Endothelial cell of umbilical vein (primary cell): ENCODE results near the gene DPP10. TPM values are rescaled to one million over a fixed set of nuclear protein-coding genes. Genes with fewer than 3 reads are reported as not detected.

Source experiments
- BruUV-seq: library from RNA; stranded (reverse); fragments of 400-500 nt; replicated peaks from 2 replicates; lab custom pipeline; 2021; lab: Mats Ljungman, UMichigan
- CTCF ChIA-PET: fragments of 300-600, 350-600 bp; sonication (Branson Sonifier 250); formaldehyde crosslinking; loops from one replicate; lab custom pipeline; 2021; ENCODE audit warnings: antibody characterized with exemption, inconsistent platforms; lab: Charles Lee
- POLR2A ChIA-PET: fragments of 300-600, 350-600 bp; sonication (Branson Sonifier 250); formaldehyde crosslinking; loops from one replicate; lab custom pipeline; 2021; ENCODE audit warnings: antibody characterized with exemption, inconsistent platforms; lab: Charles Lee
- DNase-seq: peaks from one replicate; pipeline ENCODE4 v3.0.0-alpha.2; 2011; ENCODE audit warnings: low read depth, low spot score
- FAIRE-seq: peaks from 2 replicates; lab custom pipeline; 2011; peaks lifted over from hg19 to GRCh38; lab: Jason Lieb, UNC
- H2AFZ ChIP-seq: 2 replicates; pipeline ENCODE4 v1.6.0; 2012; ENCODE audit warnings: low read depth, low read length, control low read depth, inconsistent platforms
- H3K27ac ChIP-seq: 2 replicates; pipeline ENCODE4 v1.5.1; 2011; ENCODE audit warnings: low read depth, mild to moderate bottlenecking, control low read depth, low read length, moderate library complexity; ENCODE audit not compliant: insufficient read depth
- H3K27me3 ChIP-seq, 2 experiments: 2 replicates each; pipeline versions ENCODE4 v1.6.0 to v1.6.1; 2011; ENCODE audit warnings: low read length in 2 of 2, mixed read lengths in 1 of 2; ENCODE audit not compliant: control insufficient read depth in 2 of 2, insufficient read depth in 2 of 2
- H3K36me3 ChIP-seq, 2 experiments: 2 replicates in 1 of 2; 3 replicates in 1 of 2; pipeline ENCODE4 v1.5.1; 2011; ENCODE audit warnings: low read length in 2 of 2, mild to moderate bottlenecking in 1 of 2, moderate library complexity in 1 of 2; ENCODE audit not compliant: control insufficient read depth in 2 of 2, insufficient read depth in 2 of 2; ENCODE audit errors: extremely low read depth in 1 of 2
- H3K4me1 ChIP-seq: 3 replicates; pipeline ENCODE4 v1.5.1; 2011; ENCODE audit warnings: mild to moderate bottlenecking, low read length; ENCODE audit not compliant: control insufficient read depth, insufficient read depth; ENCODE audit errors: extremely low read depth
- H3K4me2 ChIP-seq: 2 replicates; pipeline ENCODE4 v1.6.1; 2011; ENCODE audit warnings: low read length, control low read depth, mixed read lengths; ENCODE audit not compliant: insufficient read depth
- H3K4me3 ChIP-seq, 3 experiments: fragments of 200-600 bp in 1 of 3; sonication (generic), shearing (Covaris generic) in 1 of 3; replicated peaks in 1 of 3; 2 replicates each; pipeline ENCODE4 v1.5.1; 2011 to 2016; ENCODE audit warnings: control low read depth in 3 of 3, low read length in 3 of 3, mild to moderate bottlenecking in 2 of 3, inconsistent platforms in 1 of 3, low read depth in 1 of 3, moderate library complexity in 1 of 3; ENCODE audit not compliant: insufficient read depth in 1 of 3
- H3K79me2 ChIP-seq: 2 replicates; pipeline ENCODE4 v1.6.0; 2012; ENCODE audit warnings: low read length, inconsistent platforms; ENCODE audit not compliant: control insufficient read depth, insufficient read depth
- H3K9ac ChIP-seq: replicated peaks from 2 replicates; pipeline ENCODE3; 2011; ENCODE audit warnings: low read length, control low read depth; ENCODE audit not compliant: insufficient read depth; ENCODE audit errors: extremely low read depth
- H3K9me1 ChIP-seq: replicated peaks from 3 replicates; pipeline ENCODE4 v1.6.0; 2011; ENCODE audit warnings: mild to moderate bottlenecking, low read length; ENCODE audit not compliant: control insufficient read depth, insufficient read depth; ENCODE audit errors: extremely low read depth
- H3K9me3 ChIP-seq: replicated peaks from 2 replicates; pipeline ENCODE4 v1.5.1; 2012; ENCODE audit warnings: low read length, inconsistent platforms; ENCODE audit not compliant: control insufficient read depth, insufficient read depth
- H4K20me1 ChIP-seq: replicated peaks from 2 replicates; pipeline ENCODE3; 2011; ENCODE audit warnings: mild to moderate bottlenecking, low read length; ENCODE audit not compliant: control insufficient read depth, insufficient read depth; ENCODE audit errors: extremely low read depth
- CTCF ChIP-seq, 2 donors: IDR thresholded peaks; 1 replicate in 1 of 2; 2 replicates in 1 of 2; pipeline ENCODE4 v1.5.1; 2011; ENCODE audit warnings: low read length in 2 of 2, mild to moderate bottlenecking in 2 of 2, moderate library complexity in 2 of 2, control low read depth in 1 of 2, inconsistent platforms in 1 of 2, low read depth in 1 of 2; ENCODE audit not compliant: insufficient read depth in 1 of 2; ENCODE audit errors: extremely low read depth in 1 of 2
- EZH2 ChIP-seq: IDR thresholded peaks from 2 replicates; pipeline ENCODE4 v1.6.1; 2012; ENCODE audit warnings: borderline replicate concordance, low read depth, mild to moderate bottlenecking, moderate library complexity, low read length, inconsistent platforms; ENCODE audit not compliant: severe bottlenecking
- FOS ChIP-seq: IDR thresholded peaks from 2 replicates; pipeline ENCODE4 v1.6.1; 2011; ENCODE audit warnings: mild to moderate bottlenecking, low read length, moderate library complexity, borderline replicate concordance; ENCODE audit not compliant: insufficient read depth
- GATA2 ChIP-seq: IDR thresholded peaks from 2 replicates; pipeline ENCODE4 v1.7.0; 2011; ENCODE audit warnings: low read depth, mild to moderate bottlenecking, moderate library complexity, mixed read lengths, low read length; ENCODE audit not compliant: insufficient read length, insufficient read depth
- JUN ChIP-seq: IDR thresholded peaks from 2 replicates; pipeline ENCODE4 v1.6.1; 2011; ENCODE audit warnings: borderline replicate concordance, low read depth; ENCODE audit not compliant: insufficient read length, insufficient read depth
- MYC ChIP-seq: IDR thresholded peaks from one replicate; pipeline ENCODE4 v1.6.1; 2011; ENCODE audit warnings: mild to moderate bottlenecking, low read depth, low read length
- POLR2A ChIP-seq: IDR thresholded peaks from 2 replicates; pipeline ENCODE4 v1.6.1; 2012; ENCODE audit warnings: low read depth, mild to moderate bottlenecking, control low read depth, low read length
- POLR2AphosphoS5 ChIP-seq: IDR thresholded peaks from 2 replicates; pipeline ENCODE4 v1.6.1; 2012; ENCODE audit warnings: low read depth, mild to moderate bottlenecking, control low read depth, low read length, moderate library complexity; ENCODE audit not compliant: insufficient read depth
- dilution Hi-C: fragments of 300-500 bp; cut with MboI; formaldehyde crosslinking; loops from one replicate; pipeline ENCODE4 v1.15.0; 2019; ENCODE audit warnings: low sequenced_read_pairs; ENCODE audit not compliant: extremely low pct_ligation_motif_present
- intact Hi-C: fragments of 100-400 bp; cut with micrococcal nuclease; formaldehyde crosslinking; loops from one replicate; pipeline ENCODE4 v1.10.0; 2022
- polyA plus RNA-seq, 4 experiments: library from polyadenylated mRNA; depleted of rRNA in 3 of 4; stranded (reverse) in 3 of 4; unstranded in 1 of 4; fragments of >200 nt; gene quantifications; 2 replicates each; pipeline versions ENCODE4 v1.2.1 to v1.2.3, GENCODE V29; 2011 to 2012; ENCODE audit warnings: missing spikeins in 1 of 4
- total RNA-seq: library from RNA; stranded (reverse); gene quantifications from 2 replicates; pipeline ENCODE4 v1.2.3, GENCODE V29; 2021
- TF ChIP-seq, protein P1 (sequence below): IDR thresholded peaks from 2 replicates; pipeline ENCODE4 v1.6.1; 2011; ENCODE audit not compliant: insufficient read depth, insufficient read length

The DPP10 gene
- total and polyA plus RNA-seq, 2 donors (not counting 3 experiments of a cell fraction or from before 2014, with no cell fraction given): not detected

DNA sequence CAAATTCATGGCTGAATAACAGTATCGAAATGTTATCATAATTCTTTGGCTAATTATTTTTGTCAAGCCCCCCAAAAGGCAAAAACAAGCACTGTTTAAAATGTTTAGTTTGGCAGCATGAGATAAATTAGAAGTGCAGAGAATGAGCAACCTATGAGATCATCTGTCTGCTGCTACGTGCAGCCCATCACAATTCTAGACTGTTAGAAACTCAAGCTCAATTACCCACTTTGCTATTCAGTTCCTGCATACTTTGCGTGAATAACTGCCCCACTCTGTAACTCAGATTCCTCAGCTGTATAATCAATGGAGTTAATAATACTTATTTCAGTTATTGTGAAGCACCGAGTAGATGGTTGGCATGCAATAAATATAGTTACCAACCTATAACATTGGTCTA lies 1181.9 kb downstream of the DPP10 start:
- Histone ChIP-seq H2AFZ (no peak overlapping the region), H3K4me2 (no peak overlapping the region), H3K79me2 (no peaks in the 10 kb centered on the region), H3K27ac (no peak overlapping the region), H3K27me3 (no peaks in the 10 kb centered on the region), H3K9me3 (no peaks in the 10 kb centered on the region), H3K9ac (no peak overlapping the region), H4K20me1 (no peaks in the 10 kb centered on the region), H3K4me3 (no peak overlapping the region), H3K4me1 (no peaks in the 10 kb centered on the region), H3K9me1 (no peaks in the 10 kb centered on the region), H3K36me3 (no peaks in the 10 kb centered on the region)
- FAIRE-seq (no peak), DNase-seq (no peak)
- TF ChIP-seq, protein P1, sequence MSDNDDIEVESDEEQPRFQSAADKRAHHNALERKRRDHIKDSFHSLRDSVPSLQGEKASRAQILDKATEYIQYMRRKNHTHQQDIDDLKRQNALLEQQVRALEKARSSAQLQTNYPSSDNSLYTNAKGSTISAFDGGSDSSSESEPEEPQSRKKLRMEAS: no peak
- TF ChIP-seq EZH2 (no peak), FOS (no peak), CTCF (IDR thresholded peaks at IDR 0.05; ENCODE audit: extremely low read depth in 1 of 2, insufficient read depth in 1 of 2, low read depth in 1 of 2, low read length in 2 of 2) (no peak), GATA2 (no peak)
- dilution Hi-C loops: no loop called here
- ChIA-PET POLR2A (no interaction called here), CTCF (no interaction called here)
- no TSS peak for BruUV-seq
- intact Hi-C loops: no loop called here

DNA sequence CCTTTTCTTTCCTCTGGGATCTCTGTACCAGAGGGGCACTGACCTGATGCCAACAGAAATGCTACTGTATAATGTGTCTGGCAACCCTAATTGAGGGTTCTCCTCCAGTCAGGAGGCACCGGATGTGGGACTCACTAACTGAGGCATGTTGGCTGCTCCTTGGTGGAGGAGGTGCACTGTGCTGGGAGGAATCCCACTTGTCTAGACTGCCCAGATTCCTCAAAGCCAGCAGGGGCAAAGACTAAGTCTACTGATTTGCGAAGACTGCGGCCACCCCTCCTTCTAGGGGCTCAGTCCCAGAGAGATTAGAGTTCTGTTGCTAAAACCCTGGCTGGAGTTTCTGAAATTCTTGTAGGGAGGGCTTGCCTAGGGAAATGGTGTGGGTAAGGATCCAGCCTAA lies 1192.1 kb downstream of the DPP10 start:
- intact Hi-C loops (no loop called here), dilution Hi-C loops (no loop called here)
- H3K79me2 ChIP-seq: no peaks in the 10 kb centered on the region
- no TSS peak for BruUV-seq
- no peak for FAIRE-seq
- H3K4me3 ChIP-seq: no peak overlapping the region
- no peak overlapping the region for H3K9ac ChIP-seq
- no peak for TF ChIP-seq FOS
- no peak for TF ChIP-seq JUN
- TF ChIP-seq POLR2A: no peak
- TF ChIP-seq EZH2: no peak
- no peak for TF ChIP-seq MYC
- TF ChIP-seq GATA2: no peak
- TF ChIP-seq, protein P1: no peak
- no peak for TF ChIP-seq POLR2AphosphoS5
- no peak for TF ChIP-seq CTCF (IDR thresholded peaks at IDR 0.05; ENCODE audit: extremely low read depth in 1 of 2, insufficient read depth in 1 of 2, low read depth in 1 of 2, low read length in 2 of 2)
- no peaks in the 10 kb centered on the region for H4K20me1 ChIP-seq
- DNase-seq: no peak
- H3K9me1 ChIP-seq: no peaks in the 10 kb centered on the region
- ChIA-PET POLR2A (no interaction called here), CTCF (no interaction called here)
- no peak overlapping the region for H2AFZ ChIP-seq
- no peaks in the 10 kb centered on the region for H3K4me1 ChIP-seq
- H3K4me2 ChIP-seq: no peak overlapping the region
- H3K9me3 ChIP-seq: peaks cover 8% of the 10 kb centered on the region
- no peaks in the 10 kb centered on the region for H3K36me3 ChIP-seq
- H3K27me3 ChIP-seq: no peaks in the 10 kb centered on the region
- no peak overlapping the region for H3K27ac ChIP-seq
